ENCODE results near the gene DENND2A.

DENND2A gene

DNA sequence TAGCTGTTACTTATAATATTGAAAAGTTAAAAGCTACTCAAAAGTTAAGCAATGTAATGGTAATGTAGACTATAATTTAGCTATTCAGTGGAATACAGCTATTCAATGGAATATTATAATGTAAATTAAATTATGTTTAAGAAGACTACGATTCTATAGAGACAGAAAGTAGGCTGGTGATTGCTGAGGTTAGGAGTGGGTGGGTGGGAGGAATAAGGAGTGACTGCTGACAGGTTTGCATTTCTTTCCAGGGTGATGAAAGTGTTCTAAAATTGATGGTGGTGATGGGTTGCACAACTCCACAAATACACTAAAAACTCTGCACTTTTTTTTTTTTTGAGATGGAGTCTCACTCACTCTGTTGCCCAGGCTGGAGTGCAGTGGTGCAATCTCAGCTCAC, 21.4 kb downstream of the DENND2A start:
- no peak for DNase-seq (ENCODE audit: low spot score)

DNA sequence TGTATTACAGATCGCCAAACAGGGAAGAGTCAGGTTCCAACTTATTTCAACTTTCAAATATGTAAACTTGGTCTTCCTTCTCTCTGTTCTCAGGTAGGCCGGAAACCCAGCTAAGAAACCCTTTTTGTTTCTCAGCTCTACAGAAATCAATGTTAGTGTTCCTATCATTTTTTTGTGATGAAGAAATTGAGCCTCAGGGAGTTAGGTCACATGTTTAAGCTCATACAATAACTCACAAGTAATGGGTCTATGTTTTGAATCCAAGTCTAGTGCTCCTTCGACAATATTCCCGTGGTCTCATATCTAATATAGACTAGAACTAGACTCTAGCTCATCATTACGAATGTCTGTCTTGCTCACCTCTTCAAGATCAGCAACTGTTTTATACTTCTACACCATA, 22.3 kb downstream of the DENND2A start:
- DNase-seq (ENCODE audit: low spot score): no peak

DNA sequence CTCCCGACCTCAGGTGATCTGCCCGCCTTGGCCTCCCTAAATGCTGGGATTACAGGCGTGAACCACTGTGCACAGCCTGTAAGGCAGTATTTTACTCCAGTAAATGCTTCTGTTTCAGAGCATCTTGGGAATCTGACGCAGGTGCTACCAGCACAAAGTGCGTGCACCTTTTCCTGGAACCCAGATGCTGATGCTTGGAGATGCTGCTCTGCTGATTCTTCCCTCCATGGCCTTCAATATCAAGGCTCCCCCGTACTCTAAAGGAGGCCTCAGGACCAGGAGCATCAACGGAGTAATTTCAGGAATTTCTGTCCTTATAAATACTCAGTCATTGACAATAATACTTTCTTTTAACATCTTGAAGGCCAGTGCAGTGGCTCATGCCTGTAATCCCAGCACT, 23.5 kb downstream of the DENND2A start:
- DNase-seq (ENCODE audit: low spot score): no peak

DNA sequence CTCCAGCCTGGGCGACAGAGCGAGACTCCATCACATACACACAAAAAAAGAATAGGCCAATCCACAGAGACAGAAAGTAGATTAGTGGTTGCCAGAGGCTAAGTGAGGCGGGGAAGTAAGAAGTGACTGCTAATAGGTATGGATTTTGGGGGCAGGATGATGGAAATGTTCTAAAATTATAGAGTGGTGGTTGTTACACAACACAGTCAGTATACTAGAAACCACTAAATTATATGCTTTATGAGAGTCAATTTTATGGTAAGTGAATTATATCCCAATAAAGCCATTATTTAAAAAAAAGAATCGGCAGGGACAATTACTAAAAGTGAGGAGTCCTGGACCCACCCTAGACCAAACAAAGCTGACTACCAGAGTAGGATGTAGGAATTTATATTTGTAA, 24.3 kb downstream of the DENND2A start:
- no peak for DNase-seq (ENCODE audit: low spot score)

DNA sequence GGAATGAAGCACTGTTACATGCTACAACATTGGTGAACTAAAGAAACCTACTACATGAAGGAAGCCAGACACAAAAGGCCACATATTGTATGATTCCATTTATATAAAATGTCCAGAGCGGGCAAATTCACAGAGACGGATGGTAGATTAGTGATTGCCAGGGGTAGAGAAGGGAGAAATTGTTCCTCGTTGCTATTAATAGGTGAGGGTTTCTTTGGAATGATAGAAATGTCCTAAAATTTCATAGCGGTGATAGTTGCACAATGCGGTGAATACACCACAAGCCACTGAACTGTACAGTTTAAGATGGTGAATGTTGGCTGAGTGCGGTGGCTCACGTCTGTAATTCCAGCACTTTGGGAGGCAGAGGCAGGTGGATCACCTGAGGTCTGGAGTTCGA, 29.0 kb downstream of the DENND2A start:
- no peak for DNase-seq (ENCODE audit: low spot score)

DNA sequence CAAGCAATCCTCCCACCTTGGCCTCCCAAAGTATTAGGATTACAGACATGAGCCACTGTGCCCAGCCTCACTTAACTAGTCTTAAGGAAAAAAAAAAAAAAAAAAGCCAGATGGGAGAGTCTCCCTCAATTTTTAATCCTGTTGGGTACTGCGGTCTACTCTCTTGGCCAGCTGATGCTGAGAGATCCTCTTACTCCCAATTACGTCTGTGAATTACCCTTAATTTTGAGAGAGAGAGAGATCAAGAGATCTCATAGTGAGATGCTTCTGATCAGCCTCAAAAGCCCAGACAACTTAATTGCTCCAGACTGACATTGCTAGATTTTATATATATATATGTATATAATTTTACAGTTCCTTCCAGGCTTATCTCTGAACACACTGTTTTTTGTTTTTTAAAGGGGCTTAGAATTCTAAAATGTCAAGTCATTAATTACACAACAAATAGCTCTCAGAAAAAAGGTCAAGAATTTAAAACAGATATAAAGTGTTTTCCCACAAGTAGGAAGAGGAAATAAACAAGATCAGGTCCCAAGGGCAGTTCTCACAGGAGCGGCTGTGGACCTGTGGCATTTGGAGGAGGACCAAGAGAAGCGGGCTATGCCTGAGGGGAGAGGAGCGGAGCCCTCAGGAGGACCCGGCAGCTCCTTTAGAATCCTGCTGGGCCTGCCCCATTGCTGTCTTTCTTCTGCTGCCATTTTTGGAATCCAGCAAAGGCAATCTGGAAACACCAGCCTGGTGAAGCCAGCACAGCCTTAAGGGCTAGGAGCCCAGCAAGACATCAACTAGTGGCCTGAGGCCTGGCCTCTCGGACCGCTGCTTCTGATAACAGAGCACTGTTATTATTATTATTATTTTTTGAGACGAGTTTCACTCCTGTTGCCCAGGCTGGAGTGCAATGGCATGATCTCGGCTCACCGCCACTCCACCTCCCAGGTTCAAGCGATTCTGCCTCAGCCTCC, 30.1 kb downstream of the DENND2A start:
- DNase-seq (ENCODE audit: low spot score): no peak

DNA sequence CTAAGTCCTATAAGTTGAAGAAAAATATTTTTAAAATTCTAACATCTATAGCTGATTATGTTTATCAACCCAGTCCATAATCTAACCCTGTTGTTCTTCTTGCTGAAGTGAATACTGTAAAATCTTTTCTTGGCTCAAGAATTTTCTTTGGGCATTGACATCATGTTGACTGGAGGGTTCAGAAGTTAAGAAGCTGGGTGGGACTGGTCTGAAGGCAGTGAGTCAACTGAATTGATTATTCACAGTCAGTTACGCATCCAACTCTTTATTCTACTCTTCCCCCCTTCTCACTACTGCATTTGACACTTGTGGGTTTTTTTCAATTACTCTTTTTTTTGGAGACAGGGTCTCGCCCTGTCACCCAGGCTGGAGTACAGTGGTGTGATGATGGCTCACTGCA, 31.0 kb downstream of the DENND2A start:
- no peak for DNase-seq (ENCODE audit: low spot score)

DNA sequence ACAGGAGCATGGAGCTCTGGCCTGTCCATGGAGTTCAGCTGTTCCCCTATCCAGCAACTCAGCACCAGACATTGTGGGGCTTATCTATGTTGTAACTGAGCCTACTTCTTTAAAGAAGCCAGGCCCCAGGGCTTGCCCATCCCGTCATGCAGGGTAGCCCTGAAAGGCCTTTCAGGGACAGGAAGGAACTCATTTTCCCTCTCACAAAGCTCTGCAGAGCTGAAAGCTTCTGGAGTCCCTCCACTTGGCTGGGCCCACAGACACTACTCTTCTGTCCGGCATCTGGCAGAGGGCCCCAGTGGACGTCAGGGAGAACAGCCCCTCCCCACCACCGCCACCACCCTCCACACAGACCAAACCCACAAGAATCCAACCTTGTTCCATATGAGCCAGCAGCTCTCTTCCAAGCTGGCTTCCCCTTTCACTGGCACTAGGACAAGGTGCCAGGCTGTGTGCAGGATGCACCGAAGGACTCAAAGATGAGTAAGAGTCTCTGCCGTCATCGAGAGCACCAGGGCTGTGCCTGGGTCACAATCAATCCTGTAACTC, 33.1 kb downstream of the DENND2A start:
- DNase-seq (ENCODE audit: low spot score): no peak

DNA sequence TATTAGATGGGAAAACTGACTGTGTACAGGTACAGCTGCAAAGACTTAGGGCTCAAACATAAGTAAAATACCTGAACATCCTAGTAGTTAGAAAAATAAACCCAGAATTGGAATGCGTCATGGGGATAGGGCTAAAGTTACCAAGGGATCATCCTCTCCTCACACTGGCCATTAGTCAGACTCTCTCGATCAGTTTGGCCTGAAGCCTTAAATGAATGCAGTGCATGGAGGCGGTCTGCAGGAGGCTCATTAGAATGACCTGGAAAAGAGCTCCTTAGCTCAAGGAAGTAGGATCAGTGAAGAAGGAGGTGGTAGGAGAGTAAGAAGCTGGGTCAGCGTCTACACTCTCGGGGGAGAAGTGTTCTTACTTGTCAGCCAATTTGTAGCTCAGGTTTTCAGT, 35.3 kb downstream of the DENND2A start:
- no peak for DNase-seq (ENCODE audit: low spot score)

DNA sequence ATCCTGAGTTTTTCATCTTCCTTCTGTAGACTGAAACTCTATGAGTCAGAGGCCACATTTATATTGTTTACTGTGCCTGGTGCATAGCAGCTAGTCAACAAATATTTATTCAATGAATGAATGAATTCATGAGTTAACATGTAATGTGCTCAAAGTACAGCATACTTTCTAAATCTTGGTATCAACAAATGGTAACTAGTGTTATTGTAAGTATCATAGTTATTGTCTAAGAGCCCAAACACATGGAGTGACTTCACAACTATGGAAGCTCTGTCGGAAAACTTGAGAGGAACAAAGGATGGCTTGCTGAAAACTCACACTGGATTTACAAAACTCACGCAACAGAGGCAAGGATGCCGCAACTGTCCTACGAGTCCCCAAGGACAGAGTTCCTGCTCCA, 35.9 kb downstream of the DENND2A start:
- DNase-seq (ENCODE audit: low spot score): no peak

DNA sequence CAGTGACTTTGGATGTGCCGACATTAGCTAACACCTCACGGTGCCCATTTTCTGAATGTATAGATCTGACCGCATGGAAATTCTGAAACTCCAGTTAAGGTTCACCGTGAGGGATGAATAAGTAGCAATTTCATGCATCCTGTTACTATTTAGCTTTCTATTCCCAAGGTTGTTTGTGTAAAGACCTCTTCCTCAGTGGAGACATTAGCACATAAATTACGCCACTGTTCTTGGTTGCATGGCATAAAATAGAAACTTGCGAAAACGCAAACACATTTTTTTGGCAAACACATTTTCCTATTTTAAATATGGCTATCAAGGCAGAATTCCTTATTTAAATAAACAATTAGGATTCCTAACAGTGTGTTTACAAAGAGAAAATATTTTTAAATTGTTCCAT, 36.5 kb downstream of the DENND2A start:
- no peak for DNase-seq (ENCODE audit: low spot score)

DNA sequence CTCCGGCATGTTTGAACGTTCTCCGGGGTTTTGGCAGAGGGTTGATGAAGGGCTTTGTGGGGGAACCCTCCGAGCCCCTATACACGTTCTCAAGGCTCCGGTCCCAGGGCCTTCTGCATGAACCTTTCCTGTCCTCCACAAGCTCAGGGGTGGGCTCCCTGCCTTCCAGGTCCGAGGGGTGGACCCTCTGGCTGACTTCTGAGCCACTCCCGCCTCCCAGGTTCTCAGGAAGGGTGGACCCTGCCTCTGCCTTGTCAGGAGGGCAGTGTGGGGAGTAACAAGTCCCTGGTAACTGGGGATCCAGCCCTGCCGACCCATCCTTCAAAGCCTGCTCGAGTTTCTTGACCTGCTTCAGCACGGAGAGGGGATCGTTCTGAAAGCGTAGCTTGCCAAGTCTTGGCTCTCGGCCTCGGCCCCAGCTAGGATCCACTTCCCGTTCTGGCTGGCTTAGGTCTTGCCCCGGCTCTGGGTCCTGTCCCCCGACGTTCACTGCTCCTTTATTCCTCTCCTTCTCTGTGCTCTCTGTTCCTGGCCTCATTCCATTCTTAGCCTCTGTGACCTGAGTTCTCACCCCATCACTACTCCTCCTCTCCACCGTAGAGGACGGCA, 38.9 kb downstream of the DENND2A start:
- DNase-seq (ENCODE audit: low spot score): no peak

DNA sequence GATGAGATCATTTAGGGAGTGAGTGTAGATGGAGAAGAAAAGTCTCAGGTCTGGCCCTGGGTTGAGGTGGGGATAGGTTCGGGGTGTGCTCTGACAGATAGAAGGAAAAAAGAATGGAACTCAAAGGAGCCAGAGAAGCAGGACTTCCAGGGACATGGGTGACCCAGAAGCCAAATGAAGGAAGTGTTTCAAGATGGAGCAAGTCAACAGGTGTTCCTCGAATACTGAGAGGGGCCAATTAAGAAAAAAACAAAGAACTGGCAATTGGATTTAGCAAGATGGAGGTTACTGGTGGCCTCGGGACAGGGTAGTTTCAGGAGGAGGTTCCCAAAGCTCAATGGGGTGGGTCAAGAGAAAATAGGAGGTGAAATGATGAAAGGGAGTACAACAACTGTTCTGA, 40.3 kb downstream of the DENND2A start:
- no peak for DNase-seq (ENCODE audit: low spot score)

DNA sequence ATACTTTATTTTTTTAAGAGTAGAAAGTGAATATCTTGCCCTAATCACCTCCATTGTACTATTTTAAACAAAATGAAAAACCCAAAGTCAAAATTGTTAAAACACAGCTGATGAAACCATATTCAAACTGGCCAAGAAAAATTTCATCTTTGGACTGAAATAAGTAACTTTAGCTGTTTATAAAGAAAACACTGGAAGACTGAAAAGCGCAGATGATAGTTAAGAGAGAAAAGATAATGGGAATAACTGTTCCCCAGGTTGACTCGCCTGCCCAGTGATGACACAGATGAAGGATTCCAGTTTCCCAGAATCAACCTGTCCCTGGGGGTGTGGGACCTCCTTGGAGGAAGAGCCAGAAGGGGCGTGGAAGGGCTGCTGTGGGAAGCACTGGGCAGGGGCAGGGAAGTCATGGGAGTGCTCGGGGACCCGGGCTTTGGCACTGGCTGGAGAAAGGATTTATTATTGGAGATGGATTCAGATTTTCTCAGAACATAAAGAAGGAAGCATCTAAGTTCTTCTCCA, 43.1 kb downstream of the DENND2A start:
- DNase-seq (ENCODE audit: low spot score): no peak

DNA sequence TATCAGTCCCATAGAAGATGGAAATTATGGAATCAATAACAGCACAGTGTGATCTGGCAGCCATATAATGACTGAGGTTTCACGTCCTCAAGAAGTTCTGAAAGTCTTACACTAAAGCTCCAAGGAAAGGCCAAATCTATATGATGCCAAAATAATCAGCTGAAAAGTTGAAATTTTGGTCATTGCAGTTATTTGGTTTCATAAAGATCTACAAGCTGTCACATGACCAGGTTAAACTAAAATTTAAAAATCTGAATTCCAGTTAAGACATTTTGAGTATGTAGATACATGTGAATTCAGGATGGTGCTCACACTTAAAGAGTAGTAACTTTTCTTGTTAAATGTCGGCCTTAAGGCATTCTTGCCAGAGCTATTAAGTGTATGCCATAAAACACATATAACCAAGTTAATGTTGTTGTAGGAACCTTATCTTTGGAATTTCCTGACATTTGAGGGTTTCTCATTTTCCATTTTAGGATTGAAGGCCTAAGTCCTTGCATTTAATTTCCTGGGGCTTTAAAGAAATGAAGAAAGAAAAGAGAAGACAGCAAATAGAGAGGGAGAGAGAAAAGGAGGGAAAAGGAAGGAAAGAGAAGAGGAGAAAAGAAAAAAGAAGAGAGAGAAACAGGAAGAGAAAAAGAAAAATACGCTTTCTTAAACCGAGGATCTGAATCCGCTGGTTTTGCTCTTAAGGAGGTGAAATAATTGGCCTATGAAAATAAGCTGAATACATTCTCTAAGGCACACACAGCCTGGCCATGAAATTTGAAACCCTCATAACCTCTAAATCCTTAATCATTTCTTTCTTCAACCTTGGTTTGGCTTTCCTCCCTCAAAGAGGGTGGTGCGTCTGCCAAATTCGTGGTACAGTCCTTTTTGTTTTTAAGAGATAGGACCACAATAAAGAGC, 43.8 kb downstream of the DENND2A start:
- DNase-seq (ENCODE audit: low spot score): no peak

DNA sequence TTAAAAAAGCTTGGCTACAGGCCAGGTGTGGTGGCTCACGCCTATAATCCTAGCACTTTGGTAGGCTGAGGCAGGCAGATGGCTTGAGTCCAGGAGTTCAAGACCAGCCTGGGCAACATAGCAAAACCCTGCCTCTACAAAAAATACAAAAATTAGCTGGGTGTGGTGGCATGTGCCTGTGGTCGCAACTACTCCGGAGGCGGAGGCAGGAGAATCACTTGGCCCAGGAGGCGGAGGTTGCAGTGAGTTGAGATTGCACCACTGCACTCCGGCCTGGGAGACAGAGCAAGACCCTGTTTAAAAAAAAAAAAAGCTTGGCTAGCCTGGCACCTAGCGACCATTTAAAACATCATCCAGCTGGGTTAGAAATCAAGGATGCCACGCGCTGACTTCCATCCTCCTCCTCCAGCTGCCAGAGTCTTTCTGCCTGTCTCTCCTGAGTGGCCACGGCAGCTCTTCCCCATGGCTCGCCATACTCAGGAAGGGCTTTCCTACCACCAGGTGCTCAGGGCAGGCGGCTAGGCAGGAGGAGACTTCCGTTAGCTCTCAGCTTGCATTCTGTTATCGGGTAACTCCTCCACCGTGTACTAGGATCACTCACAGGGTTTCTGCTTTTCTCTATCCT, 45.0 kb downstream of the DENND2A start:
- no peak for DNase-seq (ENCODE audit: low spot score)

DNA sequence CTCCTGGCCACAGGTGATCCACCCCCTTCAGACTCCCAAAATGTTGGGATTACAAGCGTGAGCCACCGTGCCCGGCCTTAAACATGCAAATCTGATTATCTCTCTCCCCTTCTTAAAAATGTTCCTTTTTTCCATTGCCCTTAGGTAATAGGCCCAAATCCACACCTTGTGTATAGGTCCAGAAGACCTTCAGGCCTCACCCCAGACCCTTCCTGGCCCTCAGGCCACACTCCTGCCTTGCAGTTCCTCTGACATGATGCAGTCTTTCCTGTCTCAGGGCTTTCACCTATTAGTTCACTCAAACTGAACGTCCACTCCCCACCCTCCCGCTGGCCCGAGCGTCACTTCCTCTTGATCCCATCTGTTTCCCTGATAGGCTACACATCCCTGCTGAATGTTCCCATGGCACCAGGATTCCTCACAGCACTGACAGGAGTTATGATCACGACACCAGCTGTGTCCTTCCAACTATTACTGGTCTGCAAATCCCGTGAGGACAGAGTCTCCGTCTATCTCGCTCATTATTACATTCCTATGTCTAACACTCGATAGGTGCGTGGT, 46.4 kb downstream of the DENND2A start:
- no peak for DNase-seq (ENCODE audit: low spot score)

DNA sequence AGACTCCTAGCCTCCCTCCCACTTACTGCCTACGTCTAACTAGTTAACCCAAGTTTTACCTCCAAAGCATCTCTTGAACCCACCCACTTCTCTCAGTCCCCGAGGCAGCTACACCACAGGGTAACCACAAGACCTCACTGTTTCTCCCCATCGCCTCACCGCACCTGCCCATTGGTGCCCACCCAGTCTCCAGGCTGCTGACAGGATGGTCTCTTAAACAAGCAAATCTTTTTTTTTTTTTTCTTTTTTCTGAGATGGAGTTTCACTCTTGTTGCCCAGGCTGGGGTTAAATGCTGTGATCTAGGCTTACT, 47.0 kb downstream of the DENND2A start:
- DNase-seq (ENCODE audit: low spot score): no peak

DNA sequence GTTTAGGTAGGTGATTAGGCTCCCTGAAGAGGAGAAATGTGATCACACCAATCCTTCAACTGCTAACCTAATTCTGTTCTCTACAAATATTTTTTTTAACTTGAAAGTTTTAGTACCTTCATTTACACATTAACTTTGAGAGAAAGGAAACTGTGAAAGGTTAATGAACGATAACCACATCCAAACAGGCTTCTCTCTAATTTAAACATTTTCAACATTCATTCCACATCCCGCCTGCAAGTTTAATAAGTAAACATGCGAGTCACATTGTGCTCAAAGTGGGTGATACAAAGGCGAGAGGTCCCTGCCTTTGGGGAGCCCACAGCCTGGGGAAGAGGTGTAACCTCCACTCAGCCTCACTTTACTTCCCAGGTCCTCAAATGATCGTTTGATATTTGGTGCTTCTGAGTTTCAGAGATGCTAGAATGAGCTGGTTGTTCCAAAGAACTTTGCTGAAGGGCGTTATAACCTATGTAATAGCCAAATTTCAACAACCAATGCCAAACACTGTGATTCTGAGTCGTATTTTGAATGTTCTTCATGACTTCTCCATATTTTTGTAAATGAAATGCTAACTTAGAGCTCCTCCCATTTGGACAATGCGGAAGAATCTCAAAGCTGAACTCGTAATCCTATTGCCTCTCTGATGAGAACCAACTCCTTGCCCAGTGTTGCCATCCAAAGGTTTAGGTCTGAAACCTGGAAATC, 47.5 kb downstream of the DENND2A start:
- no peak for DNase-seq (ENCODE audit: low spot score)

DNA sequence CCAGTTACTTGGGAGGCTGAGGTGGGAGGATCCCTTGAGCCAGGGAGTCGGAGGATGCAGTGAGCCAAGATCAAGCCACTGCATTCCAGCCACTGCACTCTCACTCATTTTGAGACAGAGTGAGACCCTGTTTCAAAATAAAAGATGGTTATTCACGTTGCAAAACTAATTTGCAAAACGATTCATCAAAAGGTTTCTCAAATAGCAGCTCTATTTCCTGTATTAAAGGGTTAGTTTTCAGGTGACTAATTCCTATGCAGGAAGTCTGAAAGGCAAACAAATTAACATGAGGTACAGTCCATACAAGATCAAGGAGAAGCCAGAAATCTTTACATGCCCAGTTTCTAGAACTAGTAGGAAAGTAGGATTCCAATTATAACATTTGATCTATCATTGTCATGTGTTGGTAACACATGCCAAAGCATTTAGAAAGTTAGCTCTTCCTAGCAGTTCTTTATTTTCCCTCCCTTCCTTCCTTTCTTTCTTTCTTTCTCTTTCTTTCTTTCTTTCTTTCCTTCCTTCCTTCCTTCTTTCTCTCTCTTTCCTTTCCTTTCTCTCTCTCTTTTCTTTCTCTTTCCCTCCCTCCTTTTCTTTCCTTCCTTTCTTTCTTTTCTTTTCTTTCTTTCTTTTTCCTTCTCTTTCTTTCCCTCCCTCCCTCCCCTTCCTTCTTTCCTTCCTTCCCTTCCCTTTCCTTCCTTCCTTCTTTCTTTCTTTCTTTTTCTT, 49.3 kb downstream of the DENND2A start:
- DNase-seq (ENCODE audit: low spot score): no peak

Measured in iPS-NIHi11 (cell line).